Caco-2 (cell line): ENCODE data around the gene TWIST2. TPM values are rescaled to one million over a fixed set of nuclear protein-coding genes. Genes with fewer than 3 reads are reported as not detected.

Experiments
- BruUV-seq: library from RNA; stranded (reverse); fragments of 400-500 nt; replicated peaks from 2 replicates; lab custom pipeline; 2021; lab: Mats Ljungman, UMichigan
- CTCF ChIA-PET: fragments of 300-600 bp; sonication (Branson Sonifier 250); formaldehyde crosslinking; loops from one replicate; lab custom pipeline; 2022; ENCODE audit warnings: antibody characterized with exemption; lab: Charles Lee
- POLR2A ChIA-PET: fragments of 300-600 bp; sonication (Branson Sonifier 250); formaldehyde crosslinking; loops from one replicate; lab custom pipeline; 2022; ENCODE audit warnings: antibody characterized with exemption; lab: Charles Lee
- DNase-seq, 2 experiments: peaks; one replicate each; pipeline versions ENCODE4 v3.0.0 to v3.0.0-alpha.2; 2020 to 2022
- H3K27me3 ChIP-seq: replicated peaks from 2 replicates; pipeline ENCODE4 v1.6.0; 2011; ENCODE audit warnings: low read length; ENCODE audit not compliant: control insufficient read depth, insufficient read depth
- H3K36me3 ChIP-seq: 2 replicates; pipeline ENCODE4 v1.5.1; 2011; ENCODE audit warnings: low read length; ENCODE audit not compliant: control insufficient read depth, insufficient read depth
- H3K4me1 ChIP-seq: fragments of 250-450 bp; sonication (Bioruptor Pico); 2 replicates; pipeline ENCODE4 v1.5.1; 2020; ENCODE audit warnings: mild to moderate bottlenecking
- H3K4me3 ChIP-seq: 2 replicates; pipeline ENCODE4 v1.5.1; 2011; ENCODE audit warnings: low read depth, mild to moderate bottlenecking, control low read depth, low read length
- H3K9me3 ChIP-seq: fragments of 250-450 bp; sonication (Bioruptor Pico); 2 replicates; pipeline ENCODE4 v1.5.1; 2020; ENCODE audit warnings: mild to moderate bottlenecking, moderate library complexity
- H3K27ac Mint-ChIP-seq: one replicate; pipeline ENCODE4 v1.8.0; 2022; ENCODE audit warnings: mixed read lengths; ENCODE audit not compliant: unreplicated experiment
- H3K27me3 Mint-ChIP-seq: one replicate; pipeline ENCODE4 v1.8.0; 2022; ENCODE audit warnings: mixed read lengths; ENCODE audit not compliant: insufficient read depth, unreplicated experiment
- H3K36me3 Mint-ChIP-seq: one replicate; pipeline ENCODE4 v1.8.0; 2022; ENCODE audit warnings: mild to moderate bottlenecking, mixed read lengths; ENCODE audit not compliant: insufficient read depth, unreplicated experiment
- H3K4me1 Mint-ChIP-seq: one replicate; pipeline ENCODE4 v1.8.0; 2022; ENCODE audit warnings: low read depth, mixed read lengths; ENCODE audit not compliant: unreplicated experiment
- H3K4me3 Mint-ChIP-seq: one replicate; pipeline ENCODE4 v1.8.0; 2022; ENCODE audit warnings: mild to moderate bottlenecking, moderate library complexity, mixed read lengths; ENCODE audit not compliant: unreplicated experiment
- H3K9me3 Mint-ChIP-seq: one replicate; pipeline ENCODE4 v1.8.0; 2022; ENCODE audit warnings: mixed read lengths; ENCODE audit not compliant: unreplicated experiment
- CTCF ChIP-seq, 2 experiments: fragments of 200-600 bp in 1 of 2; IDR thresholded peaks; 1 replicate in 1 of 2; 2 replicates in 1 of 2; pipeline versions ENCODE4 v1.5.1 to v1.8.0; 2011 to 2022; ENCODE audit warnings: antibody characterized with exemption in 1 of 2, control low read depth in 1 of 2, inconsistent platforms in 1 of 2, low read depth in 1 of 2, low read length in 1 of 2, mild to moderate bottlenecking in 1 of 2, moderate library complexity in 1 of 2; ENCODE audit not compliant: insufficient read depth in 1 of 2, severe bottlenecking in 1 of 2, unreplicated experiment in 1 of 2
- intact Hi-C: fragments of 100-400 bp; cut with micrococcal nuclease; formaldehyde crosslinking; loops from one replicate; pipeline ENCODE4 v1.10.0; 2022; ENCODE audit not compliant: unreplicated experiment
- total RNA-seq: library from RNA; stranded (reverse); gene quantifications from 2 replicates; pipeline ENCODE4 v1.2.3, GENCODE V29; 2022

The TWIST2 gene
- total RNA-seq, 1 experiment from 2014 or later, result not detected

DNA sequence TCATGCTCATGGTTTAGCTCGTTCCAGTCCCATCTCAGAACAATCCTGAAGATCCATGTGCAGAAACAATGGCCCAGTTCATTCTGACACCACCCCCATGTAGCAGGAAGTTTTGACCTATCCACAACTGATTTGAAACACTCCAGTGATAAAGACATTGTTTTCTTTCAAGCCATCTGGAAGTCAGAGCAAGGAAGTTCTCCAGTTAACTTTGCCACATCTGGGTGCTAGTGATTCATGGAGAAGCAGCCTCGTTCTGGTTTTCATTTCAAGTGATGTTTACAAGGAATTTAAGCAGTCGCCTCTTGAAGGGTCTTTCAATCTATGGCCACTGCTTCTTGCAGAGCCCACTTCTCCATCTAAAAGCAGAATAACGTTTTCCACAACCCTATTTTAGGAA, 36.6 kb upstream of the TWIST2 start:
- Mint-ChIP-seq H3K27ac (no peak overlapping the region), H3K4me3 (no peak overlapping the region), H3K36me3 (no peaks in the 10 kb centered on the region), H3K27me3 (no peaks in the 10 kb centered on the region), H3K4me1 (no peaks in the 10 kb centered on the region), H3K9me3 (peaks cover 16% of the 10 kb centered on the region)
- intact Hi-C loops, result no loop called here
- H3K4me3 ChIP-seq, result no peak overlapping the region
- TF ChIP-seq CTCF (IDR thresholded peaks at IDR 0.05; ENCODE audit: insufficient read depth in 1 of 2, low read depth in 1 of 2, low read length in 1 of 2, severe bottlenecking in 1 of 2, unreplicated experiment in 1 of 2), result no peak
- no peaks in the 10 kb centered on the region for H3K4me1 ChIP-seq
- no peaks in the 10 kb centered on the region for H3K9me3 ChIP-seq
- no peaks in the 10 kb centered on the region for H3K36me3 ChIP-seq
- no TSS peak for BruUV-seq
- no peaks in the 10 kb centered on the region for H3K27me3 ChIP-seq
- ChIA-PET POLR2A (no interaction called here), CTCF (no interaction called here)
- DNase-seq, result no peak

DNA sequence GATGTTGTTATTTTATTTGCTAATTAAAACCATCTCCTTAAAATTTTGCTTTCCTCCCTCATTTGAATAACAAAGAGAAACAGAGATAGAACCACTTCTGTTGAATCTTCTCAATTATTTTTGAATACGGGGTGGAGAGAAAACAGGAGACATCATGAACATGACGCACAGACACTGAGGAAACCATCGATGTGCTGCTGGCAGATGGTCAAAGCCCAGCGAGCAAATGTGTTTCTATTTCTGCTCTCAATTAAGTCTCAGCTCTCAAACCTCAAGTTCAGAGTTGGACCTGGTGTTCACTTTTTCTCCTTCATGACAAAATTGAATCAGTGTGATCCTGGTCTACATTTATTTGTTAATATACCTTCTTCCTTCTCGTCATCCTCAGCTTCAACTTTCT, 36.1 kb upstream of the TWIST2 start:
- Mint-ChIP-seq H3K27ac (no peak overlapping the region), H3K4me3 (no peak overlapping the region), H3K36me3 (no peaks in the 10 kb centered on the region), H3K4me1 (no peaks in the 10 kb centered on the region), H3K9me3 (peaks cover 16% of the 10 kb centered on the region), H3K27me3 (no peaks in the 10 kb centered on the region)
- no peaks in the 10 kb centered on the region for H3K4me1 ChIP-seq
- no peak for TF ChIP-seq CTCF (IDR thresholded peaks at IDR 0.05; ENCODE audit: insufficient read depth in 1 of 2, low read depth in 1 of 2, low read length in 1 of 2, severe bottlenecking in 1 of 2, unreplicated experiment in 1 of 2)
- H3K36me3 ChIP-seq, result no peaks in the 10 kb centered on the region
- no peak for DNase-seq
- BruUV-seq, result no TSS peak
- H3K9me3 ChIP-seq, result no peaks in the 10 kb centered on the region
- no peaks in the 10 kb centered on the region for H3K27me3 ChIP-seq
- POLR2A ChIA-PET, result no interaction called here
- CTCF ChIA-PET, result no interaction called here
- intact Hi-C loops, result no loop called here
- H3K4me3 ChIP-seq, result no peak overlapping the region

DNA sequence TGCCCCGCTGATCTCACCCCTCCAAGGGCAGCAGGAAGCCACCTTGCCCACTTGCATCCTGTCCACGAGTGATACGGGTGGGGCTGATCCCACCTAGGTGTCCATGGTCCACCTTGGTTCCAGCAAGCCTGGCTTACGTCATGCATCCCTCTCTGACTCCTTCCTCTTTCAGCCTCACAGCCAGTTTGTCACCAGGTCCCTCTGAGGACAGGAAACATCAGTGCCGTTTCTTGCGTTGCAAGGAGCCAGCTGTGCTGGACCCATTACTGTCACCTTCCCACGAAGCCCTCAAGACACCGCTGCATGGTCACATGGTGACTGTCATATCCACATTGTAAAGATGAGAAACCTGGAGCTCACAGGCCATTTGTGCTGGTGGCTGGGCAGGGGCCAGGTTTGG, 34.8 kb upstream of the TWIST2 start:
- no peak for DNase-seq
- Histone ChIP-seq H3K27me3 (no peaks in the 10 kb centered on the region), H3K4me1 (no peaks in the 10 kb centered on the region), H3K4me3 (no peak overlapping the region), H3K9me3 (no peaks in the 10 kb centered on the region), H3K36me3 (no peaks in the 10 kb centered on the region)
- Mint-ChIP-seq H3K27me3 (no peaks in the 10 kb centered on the region), H3K36me3 (no peaks in the 10 kb centered on the region), H3K4me1 (no peaks in the 10 kb centered on the region), H3K27ac (no peak overlapping the region), H3K4me3 (no peak overlapping the region), H3K9me3 (peaks cover 15% of the 10 kb centered on the region)
- no TSS peak for BruUV-seq
- intact Hi-C loops, result no loop called here
- ChIA-PET CTCF (no interaction called here), POLR2A (no interaction called here)
- no peak for TF ChIP-seq CTCF (IDR thresholded peaks at IDR 0.05; ENCODE audit: insufficient read depth in 1 of 2, low read depth in 1 of 2, low read length in 1 of 2, severe bottlenecking in 1 of 2, unreplicated experiment in 1 of 2)
